ENCODE results near the gene MPZL3.

The MPZL3 gene

DNA sequence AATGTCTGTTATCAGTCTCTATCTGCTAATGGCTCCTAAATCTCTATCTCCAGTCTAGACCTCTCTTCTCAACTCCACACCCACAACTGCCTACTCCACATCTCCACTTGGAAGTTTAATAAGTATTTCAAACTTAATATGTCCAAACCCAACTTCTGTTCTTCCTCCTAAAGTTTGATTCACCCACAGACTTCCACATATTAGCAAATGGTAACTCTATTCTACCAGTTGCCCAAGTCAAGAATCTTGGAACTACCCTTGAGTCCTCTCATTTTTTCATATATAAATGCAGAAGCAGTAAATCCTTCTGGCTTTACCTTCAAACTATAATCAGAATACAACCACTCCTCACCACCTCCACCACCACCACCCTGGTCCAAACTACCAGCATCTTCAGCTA, 20.7 kb downstream of the MPZL3 start:
- DNase-seq (ENCODE audit: low read depth) = no peak

GRCh38 chr11:118230088-118230487, 22.1 kb downstream of the MPZL3 start:
- no peak for DNase-seq (ENCODE audit: low read depth)

- DNase-seq (ENCODE audit: low read depth) = no peak
These were observed 22.8 kb downstream of the MPZL3 start for GRCh38 chr11:118229274-118229847.

GRCh38 chr11:118227865-118228785, 24.0 kb downstream of the MPZL3 start:
- DNase-seq (ENCODE audit: low read depth) = no peak

DNA sequence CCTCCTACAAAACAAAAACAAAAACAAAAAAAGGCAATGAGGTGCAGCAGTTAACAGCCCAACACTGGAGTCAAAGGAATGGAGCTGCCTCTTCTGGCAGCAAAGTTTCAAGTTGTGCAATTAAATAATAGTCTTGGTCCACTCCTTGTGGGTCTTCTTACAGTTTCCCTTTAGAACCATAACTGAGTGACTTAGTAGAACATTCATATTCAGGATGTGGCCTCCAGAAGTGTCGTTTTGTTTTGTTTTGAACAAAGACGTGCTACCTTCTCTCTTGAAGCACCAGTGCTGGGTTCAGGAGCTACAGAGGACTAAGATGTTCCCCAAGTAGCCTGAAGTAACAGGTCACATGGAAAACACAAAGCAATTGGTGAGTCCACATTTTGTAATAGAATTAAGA, 25.4 kb downstream of the MPZL3 start:
- no peak for DNase-seq (ENCODE audit: low read depth)

GRCh38 chr11:118226296-118226695, 25.9 kb downstream of the MPZL3 start:
- DNase-seq (ENCODE audit: low read depth) = no peak

GRCh38 chr11:118224511-118225188, 27.5 kb downstream of the MPZL3 start, which contains the start of gene JAML:
JAML (minus strand) TSS chr11:118225011; CDS start chr11:118214866, 10,145 bp downstream.
- DNase-seq (ENCODE audit: low read depth) = peak; percentile 44

DNA sequence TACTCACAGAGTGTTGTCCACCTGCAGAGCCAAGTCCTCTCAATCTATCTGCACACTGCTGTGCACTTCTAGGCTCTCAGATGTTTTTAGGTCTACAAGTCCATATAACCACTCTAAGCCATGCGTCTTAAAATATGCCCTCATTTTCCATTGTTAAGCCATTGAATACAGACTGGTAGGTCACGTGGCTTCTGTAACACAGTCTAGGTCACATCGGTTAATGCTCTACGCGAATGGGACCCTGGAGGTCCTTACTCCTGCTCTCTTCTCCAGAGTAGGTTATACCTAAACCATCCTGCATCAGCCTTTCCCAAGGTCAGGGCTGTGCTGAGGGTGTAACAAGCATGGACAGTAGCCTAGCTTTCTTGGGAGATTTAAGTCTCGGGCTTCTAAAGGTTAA, 28.2 kb downstream of the MPZL3 start:
- DNase-seq (ENCODE audit: low read depth) = no peak

- DNase-seq (ENCODE audit: low read depth) = no peak
These were observed 28.6 kb downstream of the MPZL3 start for GRCh38 chr11:118223570-118223969.

GRCh38 chr11:118222437-118222836, 29.7 kb downstream of the MPZL3 start:
- DNase-seq (ENCODE audit: low read depth) = no peak

DNA sequence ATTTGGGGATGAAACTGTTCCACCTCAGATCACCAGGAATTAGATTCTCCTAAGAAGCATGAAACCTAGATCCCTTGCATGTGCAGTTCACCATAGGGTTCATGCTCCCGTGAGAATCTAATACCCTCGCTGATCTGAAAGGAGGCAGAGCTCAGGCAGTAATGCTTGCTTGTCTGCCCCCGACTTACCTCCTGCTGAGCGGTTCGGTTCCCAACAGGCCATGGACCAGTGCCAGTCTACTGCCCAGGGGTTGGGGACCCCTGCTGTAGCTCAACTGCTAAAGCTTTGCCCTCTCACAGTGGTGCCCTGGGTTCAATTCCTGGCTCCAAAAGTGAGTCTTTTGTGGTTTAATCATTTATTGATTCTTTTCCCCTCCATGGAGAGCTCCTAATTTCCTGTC, 30.7 kb downstream of the MPZL3 start:
- no peak for DNase-seq (ENCODE audit: low read depth)

- no peak for DNase-seq (ENCODE audit: low read depth)
These were observed 32.4 kb downstream of the MPZL3 start for GRCh38 chr11:118219732-118220131.

DNA sequence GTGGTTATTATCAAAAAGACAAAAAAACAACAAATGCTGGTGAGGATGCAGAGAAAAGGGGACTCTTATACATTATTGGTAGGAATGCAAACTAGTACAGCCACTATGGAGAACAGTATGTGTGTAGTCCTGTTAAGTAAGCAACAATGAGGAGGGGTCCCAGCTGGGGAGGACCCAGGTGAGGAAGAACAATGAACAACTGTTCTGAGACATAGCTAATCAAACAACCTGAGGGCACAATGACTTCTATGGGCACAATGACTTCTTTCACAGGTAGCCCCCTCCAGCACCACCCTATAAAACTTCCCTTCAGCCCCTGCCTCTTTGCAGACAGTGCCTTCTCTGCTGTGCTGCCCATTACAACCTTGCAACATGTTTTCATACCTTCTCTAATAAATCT, 32.9 kb downstream of the MPZL3 start:
- DNase-seq (ENCODE audit: low read depth) = no peak

DNA sequence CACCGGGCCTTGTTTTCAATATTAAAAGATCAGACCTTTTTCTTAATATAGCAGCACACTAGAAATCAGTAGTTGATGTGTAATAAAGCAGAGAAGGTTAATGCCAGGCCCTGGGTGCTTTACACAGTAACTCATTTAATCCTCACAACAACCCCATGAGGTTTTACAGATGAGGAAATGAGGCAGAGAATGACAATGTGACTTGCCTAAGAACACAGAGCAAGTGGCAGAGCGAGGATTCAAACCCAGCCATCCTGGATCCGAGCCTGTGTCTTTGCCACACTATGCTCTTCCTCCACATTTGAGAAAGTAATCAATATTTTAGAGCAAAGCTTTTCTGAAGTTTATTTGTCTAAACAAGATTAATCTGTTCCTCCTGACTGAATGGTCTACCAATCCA, 34.6 kb downstream of the MPZL3 start:
- DNase-seq (ENCODE audit: low read depth) = no peak

GRCh38 chr11:118216621-118217481, 35.3 kb downstream of the MPZL3 start:
- no peak for DNase-seq (ENCODE audit: low read depth)

DNA sequence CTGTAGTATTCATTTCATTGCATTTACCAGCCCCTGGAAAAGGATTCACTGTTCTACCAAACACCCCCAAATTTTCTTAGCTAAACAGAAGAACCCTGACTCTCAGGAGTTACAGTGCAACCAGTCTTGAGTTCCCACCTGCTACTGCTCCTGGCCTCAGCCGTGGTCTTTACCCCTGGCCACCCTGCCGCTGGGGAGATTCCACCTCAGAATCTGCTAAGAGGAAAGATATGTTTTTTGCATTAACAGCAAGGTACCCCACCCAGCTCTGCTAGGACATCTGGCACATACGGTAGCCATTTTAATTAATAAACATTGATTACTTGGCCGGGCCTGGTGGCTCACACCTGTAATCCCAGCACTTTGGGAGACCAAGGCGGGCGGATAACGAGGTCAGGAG, 36.4 kb downstream of the MPZL3 start:
- DNase-seq (ENCODE audit: low read depth) = no peak

- DNase-seq (ENCODE audit: low read depth) = no peak
These were observed 36.9 kb downstream of the MPZL3 start for GRCh38 chr11:118215262-118215661.

GRCh38 chr11:118214210-118214914, 37.8 kb downstream of the MPZL3 start:
- no peak for DNase-seq (ENCODE audit: low read depth)

- DNase-seq (ENCODE audit: low read depth) = no peak
These were observed 38.4 kb downstream of the MPZL3 start for GRCh38 chr11:118213781-118214180.

DNA sequence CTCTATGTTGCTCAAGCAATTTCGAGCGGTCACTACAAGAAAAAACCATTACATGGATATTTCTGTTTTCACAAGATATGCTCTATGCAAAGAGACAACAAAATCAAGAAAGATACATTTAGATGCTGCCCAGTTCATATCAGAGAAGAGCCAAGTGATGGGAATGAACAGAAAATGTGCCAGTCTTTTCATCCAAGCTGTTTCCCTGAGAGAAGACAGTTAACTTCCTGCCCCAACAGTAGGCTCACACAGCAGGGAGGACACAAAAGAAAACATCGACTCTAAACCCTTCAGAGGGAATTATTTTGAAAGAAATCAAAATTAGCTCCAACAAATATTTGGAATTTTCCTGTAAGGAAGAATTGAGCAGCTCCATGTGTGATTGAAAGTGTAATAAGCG, 39.0 kb downstream of the MPZL3 start:
- no peak for DNase-seq (ENCODE audit: low read depth)

GRCh38 chr11:118212781-118213191, 39.4 kb downstream of the MPZL3 start:
- no peak for DNase-seq (ENCODE audit: low read depth)

Data from activated T-cell treated with anti-CD3 and anti-CD28 coated beads for 1 hour (primary cell).